ENCODE data around the gene SLC24A4.

The SLC24A4 gene

DNA sequence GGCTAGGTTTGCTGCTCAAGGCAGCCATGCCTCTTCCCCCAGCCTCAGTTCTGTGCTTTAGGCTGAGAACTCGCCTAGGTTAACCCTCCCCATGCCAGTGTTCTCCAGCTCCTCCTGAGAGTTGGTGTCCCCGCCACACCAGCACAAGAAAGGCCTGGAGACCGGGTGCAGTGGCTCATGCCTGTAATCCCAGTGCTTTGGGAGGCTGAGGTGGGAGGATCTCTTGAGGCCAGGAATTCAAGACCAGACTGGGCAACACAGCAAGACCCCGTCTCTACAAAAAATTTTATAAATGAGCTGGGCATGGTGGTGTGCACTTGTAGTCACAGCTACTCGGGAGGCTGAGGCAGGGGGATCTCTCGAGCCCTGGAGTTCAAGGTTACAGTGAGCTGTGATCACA is 200.8 kb downstream of the SLC24A4 start:
- Histone ChIP-seq H3K4me3 (ENCODE audit: insufficient read depth, low read length, poor library complexity, severe bottlenecking) (no peak overlapping the region), H3K79me2 (ENCODE audit: insufficient read depth, low read length) (no peaks in the 10 kb centered on the region), H3K27me3 (ENCODE audit: low read length) (no peaks in the 10 kb centered on the region), H4K20me1 (ENCODE audit: low read depth, low read length) (no peaks in the 10 kb centered on the region), H3K36me3 (ENCODE audit: low read length) (no peaks in the 10 kb centered on the region), H3K4me2 (ENCODE audit: low read depth, low read length, poor library complexity, severe bottlenecking) (no peak overlapping the region), H3F3A (ENCODE audit: insufficient read depth) (no peaks in the 10 kb centered on the region), H3K27ac (ENCODE audit: low read depth, low read length) (no peak overlapping the region), H2AFZ (ENCODE audit: low read depth, low read length, severe bottlenecking) (no peak overlapping the region), H3K9me2 (replicated peaks; ENCODE audit: insufficient read depth, low read length) (no peaks in the 10 kb centered on the region), H3K9ac (ENCODE audit: low read length) (no peak overlapping the region), H3K9me3 (ENCODE audit: insufficient read depth, low read length) (no peaks in the 10 kb centered on the region)
- no peak for TF ChIP-seq EZH2phosphoT487 (conservative IDR thresholded peaks at IDR 0.05; ENCODE audit: low read length)
- TF ChIP-seq, protein P1, sequence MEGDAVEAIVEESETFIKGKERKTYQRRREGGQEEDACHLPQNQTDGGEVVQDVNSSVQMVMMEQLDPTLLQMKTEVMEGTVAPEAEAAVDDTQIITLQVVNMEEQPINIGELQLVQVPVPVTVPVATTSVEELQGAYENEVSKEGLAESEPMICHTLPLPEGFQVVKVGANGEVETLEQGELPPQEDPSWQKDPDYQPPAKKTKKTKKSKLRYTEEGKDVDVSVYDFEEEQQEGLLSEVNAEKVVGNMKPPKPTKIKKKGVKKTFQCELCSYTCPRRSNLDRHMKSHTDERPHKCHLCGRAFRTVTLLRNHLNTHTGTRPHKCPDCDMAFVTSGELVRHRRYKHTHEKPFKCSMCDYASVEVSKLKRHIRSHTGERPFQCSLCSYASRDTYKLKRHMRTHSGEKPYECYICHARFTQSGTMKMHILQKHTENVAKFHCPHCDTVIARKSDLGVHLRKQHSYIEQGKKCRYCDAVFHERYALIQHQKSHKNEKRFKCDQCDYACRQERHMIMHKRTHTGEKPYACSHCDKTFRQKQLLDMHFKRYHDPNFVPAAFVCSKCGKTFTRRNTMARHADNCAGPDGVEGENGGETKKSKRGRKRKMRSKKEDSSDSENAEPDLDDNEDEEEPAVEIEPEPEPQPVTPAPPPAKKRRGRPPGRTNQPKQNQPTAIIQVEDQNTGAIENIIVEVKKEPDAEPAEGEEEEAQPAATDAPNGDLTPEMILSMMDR (IDR thresholded peaks at IDR 0.05; ENCODE audit: insufficient read depth, low read length, poor library complexity, severe bottlenecking) = no peak

DNA sequence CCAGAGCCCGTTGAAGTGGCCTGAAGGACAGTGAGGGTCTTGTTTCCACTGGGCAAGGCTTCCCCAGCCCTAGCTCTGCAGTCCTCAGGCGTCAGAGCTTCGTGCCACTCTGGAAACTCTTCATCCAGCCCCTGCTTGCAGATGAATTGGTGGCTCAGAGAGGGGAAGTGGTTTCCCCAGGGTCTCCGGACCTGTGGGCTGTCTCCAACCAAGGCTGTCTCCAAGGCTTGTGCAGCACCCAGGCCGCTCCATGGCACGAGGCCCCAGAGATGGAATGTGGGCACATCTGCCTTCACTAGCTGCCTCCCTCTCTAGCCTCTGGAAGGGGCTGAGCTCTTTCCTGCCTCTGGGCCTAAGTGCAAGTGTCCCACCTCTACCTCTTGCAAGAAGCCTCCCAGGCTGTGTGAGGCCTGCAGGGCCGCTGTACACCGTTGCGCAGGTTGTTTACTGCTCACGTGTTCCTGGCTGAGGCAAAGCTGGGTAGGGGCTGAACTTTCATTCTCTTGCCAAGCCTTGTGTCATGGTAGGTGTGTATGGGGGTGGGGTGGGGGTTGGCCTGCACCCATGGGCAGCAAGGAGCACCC is 201.7 kb downstream of the SLC24A4 start:
- Histone ChIP-seq H3F3A (ENCODE audit: insufficient read depth) (no peaks in the 10 kb centered on the region), H3K27ac (ENCODE audit: low read depth, low read length) (no peak overlapping the region), H3K9me2 (replicated peaks; ENCODE audit: insufficient read depth, low read length) (no peaks in the 10 kb centered on the region), H3K9ac (ENCODE audit: low read length) (no peak overlapping the region), H3K27me3 (ENCODE audit: low read length) (no peaks in the 10 kb centered on the region), H3K4me3 (ENCODE audit: insufficient read depth, low read length, poor library complexity, severe bottlenecking) (no peak overlapping the region), H3K36me3 (ENCODE audit: low read length) (no peaks in the 10 kb centered on the region), H2AFZ (ENCODE audit: low read depth, low read length, severe bottlenecking) (no peak overlapping the region), H3K4me2 (ENCODE audit: low read depth, low read length, poor library complexity, severe bottlenecking) (no peak overlapping the region), H4K20me1 (ENCODE audit: low read depth, low read length) (no peaks in the 10 kb centered on the region), H3K79me2 (ENCODE audit: insufficient read depth, low read length) (no peaks in the 10 kb centered on the region), H3K9me3 (ENCODE audit: insufficient read depth, low read length) (no peaks in the 10 kb centered on the region)
- no peak for TF ChIP-seq EZH2phosphoT487 (conservative IDR thresholded peaks at IDR 0.05; ENCODE audit: low read length)
- TF ChIP-seq, protein P1 (IDR thresholded peaks at IDR 0.05; ENCODE audit: insufficient read depth, low read length, poor library complexity, severe bottlenecking) = no peak

DNA sequence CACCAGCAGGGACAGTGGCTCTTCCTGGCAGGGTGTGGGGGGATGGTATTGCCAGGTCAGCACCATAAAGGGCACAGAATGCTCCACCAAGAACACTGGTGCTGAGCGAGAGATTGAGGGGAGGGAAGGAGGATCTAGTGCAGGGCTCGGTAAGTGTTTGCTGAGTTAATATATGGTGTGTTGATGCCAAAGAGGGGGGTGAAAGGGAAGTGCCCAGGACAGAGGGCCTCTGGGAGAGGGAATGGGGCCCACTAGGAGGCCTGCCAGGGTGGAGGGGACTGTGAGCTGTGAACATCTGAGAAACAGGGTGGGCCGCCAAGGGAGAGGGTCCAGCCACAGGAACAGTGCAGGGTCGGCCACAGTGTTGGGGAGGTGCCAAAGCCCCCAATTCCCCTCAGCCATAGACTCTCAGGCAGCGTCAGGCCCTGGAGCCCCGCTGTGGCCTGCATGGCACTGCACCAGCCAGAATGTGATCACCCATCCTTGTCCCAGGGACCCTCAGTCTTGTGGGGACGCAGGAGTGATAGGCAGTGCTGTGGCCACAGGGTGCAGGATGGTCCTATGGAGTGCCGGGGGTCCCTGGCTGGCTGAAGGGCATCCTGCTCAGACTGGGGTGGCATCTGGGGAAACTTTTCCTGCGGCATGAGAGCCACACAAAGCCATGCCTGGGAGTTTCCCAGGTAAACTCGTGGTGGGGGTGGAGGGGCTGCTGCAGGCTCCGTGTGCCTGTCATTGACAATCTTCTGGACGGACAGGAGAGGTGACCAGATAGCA is 202.5 kb downstream of the SLC24A4 start:
- Histone ChIP-seq H3K27me3 (ENCODE audit: low read length) (no peaks in the 10 kb centered on the region), H3F3A (ENCODE audit: insufficient read depth) (no peaks in the 10 kb centered on the region), H3K4me2 (ENCODE audit: low read depth, low read length, poor library complexity, severe bottlenecking) (no peak overlapping the region), H3K9ac (ENCODE audit: low read length) (no peak overlapping the region), H4K20me1 (ENCODE audit: low read depth, low read length) (no peaks in the 10 kb centered on the region), H3K36me3 (ENCODE audit: low read length) (no peaks in the 10 kb centered on the region), H3K9me3 (ENCODE audit: insufficient read depth, low read length) (no peaks in the 10 kb centered on the region), H3K27ac (ENCODE audit: low read depth, low read length) (no peak overlapping the region), H3K79me2 (ENCODE audit: insufficient read depth, low read length) (no peaks in the 10 kb centered on the region), H2AFZ (ENCODE audit: low read depth, low read length, severe bottlenecking) (no peak overlapping the region), H3K4me3 (ENCODE audit: insufficient read depth, low read length, poor library complexity, severe bottlenecking) (no peak overlapping the region), H3K9me2 (replicated peaks; ENCODE audit: insufficient read depth, low read length) (no peaks in the 10 kb centered on the region)
- TF ChIP-seq, protein P1 (IDR thresholded peaks at IDR 0.05; ENCODE audit: insufficient read depth, low read length, poor library complexity, severe bottlenecking) = no peak
- TF ChIP-seq EZH2phosphoT487 (conservative IDR thresholded peaks at IDR 0.05; ENCODE audit: low read length) = no peak
